Measurements from ENCODE around the gene ZNF273. TPM values are rescaled to one million over a fixed set of nuclear protein-coding genes. Genes with fewer than 3 reads are reported as not detected.

ZNF273 gene
- total RNA-seq, 1 donor from 2014 or later: 1.5 TPM

Other genes with a start within 250 kb of the ZNF273 start
- gene ZNF107, start 237.1 kb upstream of the ZNF273 start, total RNA-seq: 0.94 TPM
- 4.8 TPM for gene ZNF138, start 108.8 kb upstream of the ZNF273 start, total RNA-seq
- gene ZNF117, start 87.8 kb downstream of the ZNF273 start, total RNA-seq: 2.3 TPM
- 6.3 TPM for gene ERV3-1, start 103.4 kb downstream of the ZNF273 start, total RNA-seq